ENCODE results near the gene PRKG1. TPM values are rescaled to one million over a fixed set of nuclear protein-coding genes. Genes with fewer than 3 reads are reported as not detected.
A peak's percentile ranks its signal among the peaks of the same experiment; 100 is the strongest.

The PRKG1 gene
- total and polyA plus RNA-seq, 2 of the 8 experiments (the other 6 are each of a cell fraction or from before 2014, with no cell fraction given), result 4.2 to 15.2 TPM

DNA sequence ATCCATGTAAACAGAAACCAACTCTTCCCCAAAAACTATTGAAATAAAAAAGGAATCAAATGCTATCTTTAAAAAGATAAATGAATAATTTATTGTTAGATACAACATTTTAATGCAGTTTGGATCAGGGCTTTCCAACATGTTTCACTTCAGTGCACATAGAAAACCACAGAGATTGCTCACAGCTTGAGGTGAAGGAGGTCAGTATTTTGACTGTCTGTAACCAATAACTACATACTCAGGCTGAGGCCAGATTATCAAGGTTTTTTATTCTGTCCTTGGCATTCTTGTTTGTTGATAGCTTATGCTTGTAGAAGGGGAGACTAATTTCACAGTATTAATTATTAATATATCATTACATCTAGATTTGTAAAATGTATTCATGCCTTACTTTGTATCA is 195.5 kb downstream of the PRKG1 start:
- Histone ChIP-seq H3K9me3 (ENCODE audit: insufficient read depth in 2 of 2, low read depth in 1 of 2, low read length in 1 of 2) (no peaks in the 10 kb centered on the region), H4K5ac (ENCODE audit: insufficient read length, low read depth, low read length) (peak overlapping the region; percentile 70), H4K8ac (ENCODE audit: extremely low read depth, insufficient read depth, low read length) (no peak overlapping the region), H2AK5ac (ENCODE audit: low read depth, low read length) (no peak overlapping the region), H3K23me2 (ENCODE audit: low read depth, low read length) (no peaks in the 10 kb centered on the region), H3K14ac (ENCODE audit: insufficient read length) (no peak overlapping the region), H3K18ac (ENCODE audit: extremely low read depth, low read length) (no peak overlapping the region; the same call in 1 of the 2 replicates), H2BK15ac (ENCODE audit: low read length) (no peak overlapping the region), H2BK20ac (ENCODE audit: low read length) (no peak overlapping the region), H3K79me2 (ENCODE audit: control insufficient read depth in 1 of 2, insufficient read depth in 2 of 2, low read length in 2 of 2) (peaks cover 0 to 3% of the 10 kb centered on the region in 2 experiments; a peak in 1 of 4 replicates), H2AFZ (ENCODE audit: low read length) (no peak overlapping the region), H2BK5ac (ENCODE audit: low read depth, low read length) (no peak overlapping the region; the same call in 1 of the 2 replicates), H3K9ac (replicated peaks in 1 of 4; ENCODE audit: extremely low read depth in 1 of 4, low read depth in 3 of 4, low read length in 3 of 4) (no peak overlapping the region), H3K4ac (replicated peaks; ENCODE audit: insufficient read length, low read depth, low read length) (no peak overlapping the region), H3K23ac (ENCODE audit: insufficient read length) (no peak overlapping the region), H3K4me2 (ENCODE audit: insufficient read depth in 1 of 2, low read depth in 2 of 2, low read length in 2 of 2) (no peak overlapping the region), H2BK12ac (ENCODE audit: low read depth, low read length) (no peak overlapping the region), H3K27me3 (replicated peaks in 1 of 4; ENCODE audit: control insufficient read depth in 3 of 4, extremely low read depth in 1 of 4, insufficient read depth in 3 of 4, low read length in 3 of 4) (no peaks in the 10 kb centered on the region), H3K4me3 (ENCODE audit: extremely low read depth in 1 of 4, insufficient read depth in 2 of 4, low read depth in 3 of 4, low read length in 4 of 4) (no peak overlapping the region), H3K4me1 (replicated peaks in 1 of 4; ENCODE audit: control insufficient read depth in 3 of 4, insufficient read depth in 4 of 4, low read length in 3 of 4) (peaks cover 0 to 14% (median 0%) of the 10 kb centered on the region in 4 experiments; a peak in 3 of 7 replicates), H4K91ac (replicated peaks; ENCODE audit: insufficient read length, low read length) (peak overlapping the region; percentile 66), H3K79me1 (ENCODE audit: low read depth, low read length) (no peaks in the 10 kb centered on the region), H2BK120ac (replicated peaks; ENCODE audit: low read depth, low read length) (peak overlapping the region; percentile 98), H3K27ac (ENCODE audit: low read depth, low read length) (no peak overlapping the region), H3K36me3 (ENCODE audit: control insufficient read depth in 2 of 4, insufficient read depth in 4 of 4, low read length in 3 of 4) (no peaks in the 10 kb centered on the region), H3K56ac (replicated peaks; ENCODE audit: insufficient read length, low read depth, low read length) (no peak overlapping the region), H4K20me1 (replicated peaks in 1 of 2; ENCODE audit: control insufficient read depth in 1 of 2, insufficient read depth in 2 of 2, low read length in 2 of 2) (no peaks in the 10 kb centered on the region)
- DNase-seq (ENCODE audit: low read depth in 1 of 2, low spot score in 2 of 2) (no peak), FAIRE-seq (no peak)
- ChIA-PET CTCF (ENCODE audit: partially characterized antibody) (no interaction called here), POLR2A (ENCODE audit: partially characterized antibody) (no interaction called here)
- TF ChIP-seq RFX5 (IDR thresholded peaks at IDR 0.05; ENCODE audit: borderline replicate concordance, low read depth, low read length) (no peak), EP300 (IDR thresholded peaks at IDR 0.05; ENCODE audit: borderline replicate concordance in 1 of 2, low read depth in 2 of 2, low read length in 2 of 2) (no peak), BACH1 (IDR thresholded peaks at IDR 0.05; ENCODE audit: low read length) (no peak)
- TF ChIP-seq, protein P1, sequence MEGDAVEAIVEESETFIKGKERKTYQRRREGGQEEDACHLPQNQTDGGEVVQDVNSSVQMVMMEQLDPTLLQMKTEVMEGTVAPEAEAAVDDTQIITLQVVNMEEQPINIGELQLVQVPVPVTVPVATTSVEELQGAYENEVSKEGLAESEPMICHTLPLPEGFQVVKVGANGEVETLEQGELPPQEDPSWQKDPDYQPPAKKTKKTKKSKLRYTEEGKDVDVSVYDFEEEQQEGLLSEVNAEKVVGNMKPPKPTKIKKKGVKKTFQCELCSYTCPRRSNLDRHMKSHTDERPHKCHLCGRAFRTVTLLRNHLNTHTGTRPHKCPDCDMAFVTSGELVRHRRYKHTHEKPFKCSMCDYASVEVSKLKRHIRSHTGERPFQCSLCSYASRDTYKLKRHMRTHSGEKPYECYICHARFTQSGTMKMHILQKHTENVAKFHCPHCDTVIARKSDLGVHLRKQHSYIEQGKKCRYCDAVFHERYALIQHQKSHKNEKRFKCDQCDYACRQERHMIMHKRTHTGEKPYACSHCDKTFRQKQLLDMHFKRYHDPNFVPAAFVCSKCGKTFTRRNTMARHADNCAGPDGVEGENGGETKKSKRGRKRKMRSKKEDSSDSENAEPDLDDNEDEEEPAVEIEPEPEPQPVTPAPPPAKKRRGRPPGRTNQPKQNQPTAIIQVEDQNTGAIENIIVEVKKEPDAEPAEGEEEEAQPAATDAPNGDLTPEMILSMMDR (IDR thresholded peaks at IDR 0.05; ENCODE audit: control extremely low read depth in 1 of 3, insufficient read depth in 1 of 3, low read depth in 1 of 3, low read length in 3 of 3), result no peak
- TF ChIP-seq, protein P2, sequence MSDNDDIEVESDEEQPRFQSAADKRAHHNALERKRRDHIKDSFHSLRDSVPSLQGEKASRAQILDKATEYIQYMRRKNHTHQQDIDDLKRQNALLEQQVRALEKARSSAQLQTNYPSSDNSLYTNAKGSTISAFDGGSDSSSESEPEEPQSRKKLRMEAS (IDR thresholded peaks at IDR 0.05), result no peak

Data from H1 (cell line).